DND-41 (cell line): ENCODE results near the gene CCNY.

Experiments
- ATAC-seq: fragments of 200-7000 bp; cut with Tn5 transposase; 3 replicates; pipeline ENCODE4 v1.9.1; 2021; ENCODE audit warnings: low read depth; ENCODE audit not compliant: insufficient read depth
- DNase-seq: peaks from one replicate; pipeline ENCODE4 v3.0.0-alpha.2; 2020
- H2AFZ ChIP-seq: 2 replicates; pipeline ENCODE4 v1.6.0; 2012; ENCODE audit warnings: low read depth, low read length
- H3K27ac ChIP-seq: 2 replicates; pipeline ENCODE4 v1.5.1; 2012; ENCODE audit warnings: low read length, inconsistent platforms
- H3K27me3 ChIP-seq: fragments of 200-600 bp; sonication (generic); 2 replicates; pipeline ENCODE4 v1.6.0; 2012; ENCODE audit warnings: low read length, mild to moderate bottlenecking, inconsistent platforms; ENCODE audit not compliant: insufficient read depth, poor library complexity
- H3K36me3 ChIP-seq: 2 replicates; pipeline ENCODE4 v1.5.1; 2012; ENCODE audit warnings: low read length, inconsistent platforms; ENCODE audit not compliant: insufficient read depth
- H3K4me1 ChIP-seq: 2 replicates; pipeline ENCODE4 v1.5.1; 2012; ENCODE audit warnings: mild to moderate bottlenecking, low read length; ENCODE audit not compliant: insufficient read depth
- H3K4me2 ChIP-seq: 2 replicates; pipeline ENCODE4 v1.6.0; 2012; ENCODE audit warnings: mild to moderate bottlenecking, moderate library complexity, low read length, inconsistent platforms; ENCODE audit not compliant: insufficient read depth
- H3K4me3 ChIP-seq, 2 experiments: fragments of 200-600 bp in 1 of 2; shearing (Covaris generic) in 1 of 2; 2 replicates each; pipeline ENCODE4 v1.5.1; 2012 to 2016; ENCODE audit warnings: inconsistent platforms in 2 of 2, low read length in 2 of 2, mild to moderate bottlenecking in 2 of 2, low read depth in 1 of 2, moderate library complexity in 1 of 2
- H3K79me2 ChIP-seq: 2 replicates; pipeline ENCODE4 v1.6.0; 2012; ENCODE audit warnings: low read length, inconsistent platforms; ENCODE audit not compliant: insufficient read depth
- H3K9ac ChIP-seq: 2 replicates; pipeline ENCODE4 v1.6.0; 2012; ENCODE audit warnings: low read depth, mild to moderate bottlenecking, inconsistent platforms, low read length, moderate library complexity
- H3K9me3 ChIP-seq: 2 replicates; pipeline ENCODE4 v1.5.1; 2012; ENCODE audit warnings: low read length, moderate library complexity, mild to moderate bottlenecking, inconsistent platforms; ENCODE audit not compliant: insufficient read depth, severe bottlenecking
- H4K20me1 ChIP-seq: 2 replicates; pipeline ENCODE4 v1.6.0; 2012; ENCODE audit warnings: low read length; ENCODE audit not compliant: insufficient read depth
- CTCF ChIP-seq: IDR thresholded peaks from 2 replicates; pipeline ENCODE4 v1.5.1; 2012; ENCODE audit warnings: borderline replicate concordance, low read length, moderate library complexity, mild to moderate bottlenecking; ENCODE audit not compliant: poor library complexity, severe bottlenecking; ENCODE audit errors: extremely low read depth
- EZH2 ChIP-seq: IDR thresholded peaks from 3 replicates; pipeline ENCODE4 v1.6.1; 2012; ENCODE audit warnings: borderline replicate concordance, low read depth, mild to moderate bottlenecking, moderate library complexity, low read length, inconsistent platforms; ENCODE audit not compliant: severe bottlenecking

Gene CCNY

GRCh38 chr10:35388197-35388596 is 51.9 kb downstream of the CCNY start:
- H3K4me2 ChIP-seq: no peak overlapping the region

GRCh38 chr10:35388682-35389081 is 52.4 kb downstream of the CCNY start:
- DNase-seq (no peak), ATAC-seq (no peak)
- Histone ChIP-seq H2AFZ (no peak overlapping the region), H3K27me3 (no peaks in the 10 kb centered on the region), H3K9me3 (peaks cover 18% of the 10 kb centered on the region), H3K4me2 (no peak overlapping the region), H3K4me1 (no peaks in the 10 kb centered on the region), H3K4me3 (no peak overlapping the region), H3K36me3 (no peaks in the 10 kb centered on the region), H3K79me2 (peaks cover 95% of the 10 kb centered on the region), H4K20me1 (peaks cover 30% of the 10 kb centered on the region; the same call in 1 of the 2 replicates), H3K27ac (no peak overlapping the region), H3K9ac (no peak overlapping the region)
- TF ChIP-seq EZH2: no peak
- no peak for TF ChIP-seq CTCF

More at GRCh38 chr10:35388197-35388596, 51.9 kb downstream of the CCNY start:
- ATAC-seq (no peak), DNase-seq (no peak)
- TF ChIP-seq CTCF (no peak), EZH2 (no peak)
- Histone ChIP-seq H3K79me2 (peaks cover 94% of the 10 kb centered on the region), H3K4me3 (no peak overlapping the region), H4K20me1 (peaks cover 25% of the 10 kb centered on the region; the same call in 1 of the 2 replicates), H3K27ac (no peak overlapping the region), H3K9ac (no peak overlapping the region), H3K27me3 (no peaks in the 10 kb centered on the region), H3K4me1 (no peaks in the 10 kb centered on the region), H3K9me3 (peaks cover 18% of the 10 kb centered on the region), H2AFZ (no peak overlapping the region), H3K36me3 (no peaks in the 10 kb centered on the region)

- Histone ChIP-seq H3K4me3 (no peak overlapping the region), H3K9ac (no peak overlapping the region), H3K79me2 (peaks cover 97% of the 10 kb centered on the region), H3K36me3 (no peaks in the 10 kb centered on the region), H3K4me1 (no peaks in the 10 kb centered on the region), H3K4me2 (no peak overlapping the region), H3K27ac (no peak overlapping the region), H2AFZ (no peak overlapping the region), H3K27me3 (no peaks in the 10 kb centered on the region), H4K20me1 (peaks cover 34% of the 10 kb centered on the region; the same call in 1 of the 2 replicates), H3K9me3 (peaks cover 18% of the 10 kb centered on the region)
- DNase-seq (no peak), ATAC-seq (no peak)
- TF ChIP-seq EZH2 (no peak), CTCF (no peak)
These were observed 54.0 kb downstream of the CCNY start for GRCh38 chr10:35390161-35390840.
